Measurements from ENCODE around the gene ARMH1. TPM values are rescaled to one million over a fixed set of nuclear protein-coding genes. Genes with fewer than 3 reads are reported as not detected.

The ARMH1 gene
- total and polyA plus RNA-seq, 7 experiments from 2014 or later, result 32.8 to 205 (median 71.8) TPM

- no peaks in the 10 kb centered on the region for H3K36me3 Mint-ChIP-seq
- H3K36me3 ChIP-seq (ENCODE audit: control insufficient read depth in 2 of 3, insufficient read depth in 3 of 3, low read length in 3 of 3), result no peaks in the 10 kb centered on the region
- no peak overlapping the region for H3K4me3 Mint-ChIP-seq
- no peaks in the 10 kb centered on the region for H3K9me3 ChIP-seq (ENCODE audit: control insufficient read depth in 2 of 3, low read length in 3 of 3)
- ChIA-PET CTCF (interaction anchor here (2.0 kb wide), 1 partner anchor 33 kb away, joined by 4 read pairs; no protein-coding TSS in a partner anchor), POLR2A (no interaction called here)
- H3K9me3 Mint-ChIP-seq, result peaks cover 0 to 2% (median 0%) of the 10 kb centered on the region in 11 donors
- H3K4me3 ChIP-seq (ENCODE audit: low read length), result no peak overlapping the region
- intact Hi-C loops (cut with micrococcal nuclease), result no loop called here
- no peaks in the 10 kb centered on the region for H3K27me3 Mint-ChIP-seq
- peaks cover 0 to 9% (median 6%) of the 10 kb centered on the region in 7 donors for H3K4me1 Mint-ChIP-seq
- H3K27ac Mint-ChIP-seq, result no peak overlapping the region
- ATAC-seq (no peak), DNase-seq (no peak)
- H3K27me3 ChIP-seq (ENCODE audit: control insufficient read depth in 2 of 2, insufficient read depth in 2 of 2, low read length in 2 of 2), result no peaks in the 10 kb centered on the region
- H3K4me1 ChIP-seq (ENCODE audit: control insufficient read depth in 2 of 2, insufficient read depth in 2 of 2, low read length in 2 of 2), result no peaks in the 10 kb centered on the region
- H3K27ac ChIP-seq (ENCODE audit: low read depth, low read length), result no peak overlapping the region
These were observed 10.7 kb downstream of the ARMH1 start for GRCh38 chr1:44685218-44685617.

GRCh38 chr1:44685881-44686280 lies 11.4 kb downstream of the ARMH1 start:
- H3K27me3 Mint-ChIP-seq, result no peaks in the 10 kb centered on the region
- no peaks in the 10 kb centered on the region for H3K27me3 ChIP-seq (ENCODE audit: control insufficient read depth in 2 of 2, insufficient read depth in 2 of 2, low read length in 2 of 2)
- H3K27ac ChIP-seq (ENCODE audit: low read depth, low read length), result no peak overlapping the region
- no peaks in the 10 kb centered on the region for H3K36me3 ChIP-seq (ENCODE audit: control insufficient read depth in 2 of 3, insufficient read depth in 3 of 3, low read length in 3 of 3)
- H3K9me3 Mint-ChIP-seq, result peaks cover 0 to 2% (median 0%) of the 10 kb centered on the region in 11 donors
- no peak overlapping the region for H3K4me3 ChIP-seq (ENCODE audit: low read length)
- H3K27ac Mint-ChIP-seq, result no peak overlapping the region
- ChIA-PET POLR2A (interaction anchor here (0.8 kb wide), 1 partner anchor 25 kb away, joined by 3 read pairs; no protein-coding TSS in a partner anchor), CTCF (interaction anchor here (2.0 kb wide), 1 partner anchor 33 kb away, joined by 4 read pairs; no protein-coding TSS in a partner anchor)
- intact Hi-C loops (cut with micrococcal nuclease), result no loop called here
- no peak for ATAC-seq
- H3K9me3 ChIP-seq (ENCODE audit: control insufficient read depth in 2 of 3, low read length in 3 of 3), result no peaks in the 10 kb centered on the region
- H3K4me1 Mint-ChIP-seq, result peaks cover 0 to 9% (median 6%) of the 10 kb centered on the region in 7 donors
- no peaks in the 10 kb centered on the region for H3K36me3 Mint-ChIP-seq
- H3K4me3 Mint-ChIP-seq, result no peak overlapping the region
- DNase-seq, result no peak
- H3K4me1 ChIP-seq (ENCODE audit: control insufficient read depth in 2 of 2, insufficient read depth in 2 of 2, low read length in 2 of 2), result no peaks in the 10 kb centered on the region

DNA sequence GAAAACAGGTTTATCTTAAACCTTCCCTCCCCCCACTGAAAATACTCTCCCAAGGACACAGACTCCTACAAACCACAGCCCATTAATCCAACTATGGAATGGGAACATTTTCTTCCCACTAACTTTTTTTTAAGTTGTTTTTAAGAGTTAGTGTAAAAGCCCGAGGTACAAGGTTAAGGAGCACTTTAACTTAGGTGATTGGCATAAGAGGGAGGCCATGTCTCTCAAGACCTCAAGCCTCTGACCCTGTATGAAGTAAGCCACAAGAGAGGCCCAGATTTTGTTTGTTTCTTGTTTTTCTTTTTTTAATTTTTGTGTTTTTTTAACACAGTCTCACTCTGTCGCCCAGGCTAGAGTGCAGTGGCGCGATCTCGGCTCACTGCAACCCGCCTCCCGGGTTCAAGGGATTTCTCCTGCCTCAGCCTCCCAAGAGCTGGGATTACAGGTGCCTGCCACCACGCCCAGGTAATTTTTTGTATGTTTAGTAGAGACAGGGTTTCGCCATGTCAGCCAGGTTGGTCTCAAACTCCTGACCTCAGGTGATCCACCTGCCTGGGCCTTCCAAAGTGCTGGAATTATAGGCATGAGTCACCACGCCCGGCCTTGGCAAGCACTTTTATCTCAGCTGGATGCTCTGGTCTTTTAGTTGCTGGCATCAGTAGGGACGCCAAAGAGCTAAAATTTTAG lies 14.4 kb downstream of the ARMH1 start:
- Histone ChIP-seq H3K4me3 (ENCODE audit: low read length) (no peak overlapping the region), H3K27ac (ENCODE audit: low read depth, low read length) (no peak overlapping the region), H3K4me1 (ENCODE audit: control insufficient read depth in 2 of 2, insufficient read depth in 2 of 2, low read length in 2 of 2) (no peaks in the 10 kb centered on the region), H3K27me3 (ENCODE audit: control insufficient read depth in 2 of 2, insufficient read depth in 2 of 2, low read length in 2 of 2) (no peaks in the 10 kb centered on the region), H3K9me3 (ENCODE audit: control insufficient read depth in 2 of 3, low read length in 3 of 3) (no peaks in the 10 kb centered on the region), H3K36me3 (ENCODE audit: control insufficient read depth in 2 of 3, insufficient read depth in 3 of 3, low read length in 3 of 3) (no peaks in the 10 kb centered on the region)
- H3K4me1 Mint-ChIP-seq, result peaks cover 0 to 16% (median 6%) of the 10 kb centered on the region in 7 donors
- no peaks in the 10 kb centered on the region for H3K9me3 Mint-ChIP-seq
- no peak overlapping the region for H3K4me3 Mint-ChIP-seq
- no peak for DNase-seq
- ChIA-PET POLR2A (interaction anchor here (0.7 to 0.9 kb wide), 2 partner anchors 8 to 15 kb away, joined by 3 to 4 read pairs; partner anchors contain the start of genes ARMH1 and TMEM53), CTCF (no interaction called here)
- H3K27me3 Mint-ChIP-seq, result peaks cover 0 to 5% (median 0%) of the 10 kb centered on the region in 5 donors
- intact Hi-C loops (cut with micrococcal nuclease), result no loop called here
- peaks cover 0 to 4% (median 0%) of the 10 kb centered on the region in 5 donors for H3K36me3 Mint-ChIP-seq
- no peak overlapping the region for H3K27ac Mint-ChIP-seq
- ATAC-seq, result no peak

DNA sequence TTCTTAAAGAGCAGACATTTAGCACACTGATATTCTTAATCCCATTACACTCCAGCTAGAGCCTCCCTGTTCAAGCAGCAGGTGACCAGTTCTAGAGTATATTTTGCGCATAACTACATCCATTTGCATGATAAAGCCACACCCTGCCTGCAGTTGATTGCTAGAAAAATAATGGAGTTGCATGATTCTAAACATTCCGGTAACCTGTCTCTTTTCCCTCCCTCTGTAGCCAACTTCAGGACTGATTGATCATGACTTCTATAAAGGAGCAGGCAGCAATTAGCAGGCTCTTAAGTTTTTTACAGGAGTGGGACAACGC lies 14.9 kb downstream of the ARMH1 start:
- Histone ChIP-seq H3K9me3 (ENCODE audit: control insufficient read depth in 2 of 3, low read length in 3 of 3) (no peaks in the 10 kb centered on the region), H3K4me3 (ENCODE audit: low read length) (no peak overlapping the region), H3K4me1 (ENCODE audit: control insufficient read depth in 2 of 2, insufficient read depth in 2 of 2, low read length in 2 of 2) (no peaks in the 10 kb centered on the region), H3K27ac (ENCODE audit: low read depth, low read length) (no peak overlapping the region), H3K36me3 (ENCODE audit: control insufficient read depth in 2 of 3, insufficient read depth in 3 of 3, low read length in 3 of 3) (no peaks in the 10 kb centered on the region), H3K27me3 (ENCODE audit: control insufficient read depth in 2 of 2, insufficient read depth in 2 of 2, low read length in 2 of 2) (no peaks in the 10 kb centered on the region)
- DNase-seq, result no peak
- H3K4me3 Mint-ChIP-seq, result no peak overlapping the region
- ATAC-seq, result no peak
- POLR2A ChIA-PET, result interaction anchor here (0.7 to 0.9 kb wide), 2 partner anchors 8 to 15 kb away, joined by 3 to 4 read pairs; partner anchors contain the start of genes ARMH1 and TMEM53
- CTCF ChIA-PET, result no interaction called here
- peaks cover 0 to 4% (median 0%) of the 10 kb centered on the region in 5 donors for H3K36me3 Mint-ChIP-seq
- intact Hi-C loops (cut with micrococcal nuclease), result no loop called here
- peaks cover 0 to 13% (median 3%) of the 10 kb centered on the region in 7 donors for H3K4me1 Mint-ChIP-seq
- no peaks in the 10 kb centered on the region for H3K9me3 Mint-ChIP-seq
- peaks cover 0 to 5% (median 0%) of the 10 kb centered on the region in 5 donors for H3K27me3 Mint-ChIP-seq
- H3K27ac Mint-ChIP-seq, result no peak overlapping the region

GRCh38 chr1:44693159-44693558 lies 18.6 kb downstream of the ARMH1 start:
- DNase-seq (no peak), ATAC-seq (no peak)
- H3K9me3 ChIP-seq (ENCODE audit: control insufficient read depth in 2 of 3, low read length in 3 of 3), result no peaks in the 10 kb centered on the region
- CTCF ChIA-PET, result no interaction called here
- no peaks in the 10 kb centered on the region for H3K9me3 Mint-ChIP-seq
- peaks cover 13 to 26% (median 20%) of the 10 kb centered on the region in 7 donors for H3K4me1 Mint-ChIP-seq
- H3K4me3 Mint-ChIP-seq, result no peak overlapping the region
- peaks cover 0 to 4% (median 0%) of the 10 kb centered on the region in 5 donors for H3K36me3 Mint-ChIP-seq
- POLR2A ChIA-PET, result interaction anchor here (1.7 kb wide), 1 partner anchor 62 kb away, joined by 5 read pairs; no protein-coding TSS in a partner anchor
- H3K36me3 ChIP-seq (ENCODE audit: control insufficient read depth in 2 of 3, insufficient read depth in 3 of 3, low read length in 3 of 3), result no peaks in the 10 kb centered on the region
- peaks cover 0 to 5% (median 0%) of the 10 kb centered on the region in 5 donors for H3K27me3 Mint-ChIP-seq
- H3K27ac ChIP-seq (ENCODE audit: low read depth, low read length), result no peak overlapping the region
- no peak overlapping the region for H3K4me3 ChIP-seq (ENCODE audit: low read length)
- H3K27ac Mint-ChIP-seq, result no peak overlapping the region
- H3K4me1 ChIP-seq (ENCODE audit: control insufficient read depth in 2 of 2, insufficient read depth in 2 of 2, low read length in 2 of 2), result peaks cover 6 to 15% of the 10 kb centered on the region in 2 donors
- no peaks in the 10 kb centered on the region for H3K27me3 ChIP-seq (ENCODE audit: control insufficient read depth in 2 of 2, insufficient read depth in 2 of 2, low read length in 2 of 2)
- intact Hi-C loops (cut with micrococcal nuclease), result no loop called here

GRCh38 chr1:44693900-44694299 lies 19.4 kb downstream of the ARMH1 start:
- Mint-ChIP-seq H3K27ac (no peak overlapping the region), H3K4me1 (peaks cover 13 to 26% (median 20%) of the 10 kb centered on the region in 7 donors), H3K27me3 (peaks cover 0 to 5% (median 0%) of the 10 kb centered on the region in 5 donors), H3K4me3 (no peak overlapping the region), H3K9me3 (no peaks in the 10 kb centered on the region), H3K36me3 (peaks cover 0 to 4% (median 0%) of the 10 kb centered on the region in 5 donors)
- peaks cover 6 to 15% of the 10 kb centered on the region in 2 donors for H3K4me1 ChIP-seq (ENCODE audit: control insufficient read depth in 2 of 2, insufficient read depth in 2 of 2, low read length in 2 of 2)
- ATAC-seq, result no peak
- ChIA-PET POLR2A (interaction anchor here (1.7 kb wide), 1 partner anchor 62 kb away, joined by 5 read pairs; no protein-coding TSS in a partner anchor), CTCF (no interaction called here)
- DNase-seq, result no peak
- H3K27me3 ChIP-seq (ENCODE audit: control insufficient read depth in 2 of 2, insufficient read depth in 2 of 2, low read length in 2 of 2), result no peaks in the 10 kb centered on the region
- no peaks in the 10 kb centered on the region for H3K36me3 ChIP-seq (ENCODE audit: control insufficient read depth in 2 of 3, insufficient read depth in 3 of 3, low read length in 3 of 3)
- no peak overlapping the region for H3K4me3 ChIP-seq (ENCODE audit: low read length)
- intact Hi-C loops (cut with micrococcal nuclease), result no loop called here
- H3K9me3 ChIP-seq (ENCODE audit: control insufficient read depth in 2 of 3, low read length in 3 of 3), result no peaks in the 10 kb centered on the region
- no peak overlapping the region for H3K27ac ChIP-seq (ENCODE audit: low read depth, low read length)

Data from naive thymus-derived CD4-positive, alpha-beta T cell (primary cell).